GM10266 (cell line): ENCODE measurements around the gene NDUFA7.
"Not testable (repeated sequence)": the region's sequence is repeated elsewhere in the genome, so short reads cannot be mapped to it uniquely, and the experiment has no call there.

Experiments
- DNase-seq: peaks from one replicate; pipeline ENCODE4 v3.0.0; 2012; ENCODE audit errors: extremely low spot score
- CTCF ChIP-seq: IDR thresholded peaks from 2 replicates; pipeline ENCODE4 v1.5.1; 2012; ENCODE audit warnings: mild to moderate bottlenecking, low read depth; ENCODE audit not compliant: control insufficient read depth, insufficient read depth; ENCODE audit errors: missing control alignments

The NDUFA7 gene

GRCh38 chr19:8343483-8343844 is 22.3 kb upstream of the NDUFA7 start:
- DNase-seq: no peak
- TF ChIP-seq CTCF: no peak

- no peak for TF ChIP-seq CTCF
- peak; percentile 99 for DNase-seq
Observed at GRCh38 chr19:8342684-8343482, 21.7 kb upstream of the NDUFA7 start, which contains the start of gene KANK3. TSS of gene KANK3 (minus strand) at chr19:8343262. CDS start at chr19:8337828, 5,434 bp downstream.

GRCh38 chr19:8342316-8342683 is 21.1 kb upstream of the NDUFA7 start:
- no peak for DNase-seq
- no peak for TF ChIP-seq CTCF

- not testable (repeated sequence) for DNase-seq
Observed at GRCh38 chr19:8341504-8341903, 20.3 kb upstream of the NDUFA7 start.

GRCh38 chr19:8340341-8341096 is 19.3 kb upstream of the NDUFA7 start:
- peak; percentile 29 for DNase-seq
- peak; percentile 6 for TF ChIP-seq CTCF

GRCh38 chr19:8338835-8339234 is 17.7 kb upstream of the NDUFA7 start:
- TF ChIP-seq CTCF: no peak

GRCh38 chr19:8337728-8338127 is 16.6 kb upstream of the NDUFA7 start:
- TF ChIP-seq CTCF: no peak
- DNase-seq: no peak

More at GRCh38 chr19:8338835-8339234, 17.7 kb upstream of the NDUFA7 start:
- peak; percentile 12 for DNase-seq

- peak; percentile 20 for DNase-seq
- TF ChIP-seq CTCF: no peak
Observed at GRCh38 chr19:8336660-8337059, 15.5 kb upstream of the NDUFA7 start.
